HG02642 (cell line): Measurements from ENCODE around the gene DNASE1L1.

Experiments used
- ATAC-seq: cut with Tn5 transposase; IDR thresholded peaks from one replicate; pipeline ENCODE4 v1.9.1; 2021; ENCODE audit warnings: mild to moderate bottlenecking; ENCODE audit not compliant: unreplicated experiment, poor library complexity

Gene DNASE1L1

GRCh38 chrX:154436983-154437752 lies 28.1 kb upstream of the DNASE1L1 start, which contains the start of gene GDI1:
GDI1 (plus strand) TSS chrX:154437154; CDS start chrX:154437255, 101 bp downstream.
- ATAC-seq = peak; percentile 56

DNA sequence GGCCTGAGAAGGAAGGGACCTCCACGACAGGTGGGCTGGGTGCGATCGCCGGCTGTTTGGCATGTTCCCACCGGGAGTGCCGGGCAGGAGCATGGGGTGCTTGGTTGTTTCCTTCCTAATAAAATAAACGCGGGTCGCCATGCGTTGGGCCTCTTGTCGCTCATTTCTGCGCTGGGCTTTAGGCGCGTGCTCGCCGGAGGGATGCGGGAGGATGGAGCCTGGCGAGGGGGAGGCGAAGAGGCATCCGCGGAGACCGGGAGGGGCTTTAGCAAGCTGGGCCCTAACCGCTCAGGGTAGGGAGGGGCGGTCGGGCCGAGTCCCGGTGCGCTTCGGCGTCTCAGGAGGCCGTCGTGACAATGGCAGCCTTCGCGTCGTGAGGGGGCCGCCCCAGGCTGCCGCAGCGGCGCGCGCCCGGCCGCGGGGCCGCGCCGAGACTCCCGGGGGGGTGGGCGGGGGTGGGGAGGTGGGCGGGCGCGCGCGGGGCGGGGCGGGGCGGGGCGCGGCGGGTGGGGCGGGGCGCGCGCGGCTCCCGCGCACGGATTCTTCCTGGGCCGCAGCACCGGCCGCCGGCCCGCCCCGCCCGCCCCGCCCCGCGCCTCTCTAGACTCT lies 27.4 kb upstream of the DNASE1L1 start:
- ATAC-seq = peak; percentile 37

- ATAC-seq = no peak
Observed at GRCh38 chrX:154435171-154435733, 26.2 kb upstream of the DNASE1L1 start.

- no peak for ATAC-seq
Observed at GRCh38 chrX:154434394-154435168, 25.5 kb upstream of the DNASE1L1 start.

DNA sequence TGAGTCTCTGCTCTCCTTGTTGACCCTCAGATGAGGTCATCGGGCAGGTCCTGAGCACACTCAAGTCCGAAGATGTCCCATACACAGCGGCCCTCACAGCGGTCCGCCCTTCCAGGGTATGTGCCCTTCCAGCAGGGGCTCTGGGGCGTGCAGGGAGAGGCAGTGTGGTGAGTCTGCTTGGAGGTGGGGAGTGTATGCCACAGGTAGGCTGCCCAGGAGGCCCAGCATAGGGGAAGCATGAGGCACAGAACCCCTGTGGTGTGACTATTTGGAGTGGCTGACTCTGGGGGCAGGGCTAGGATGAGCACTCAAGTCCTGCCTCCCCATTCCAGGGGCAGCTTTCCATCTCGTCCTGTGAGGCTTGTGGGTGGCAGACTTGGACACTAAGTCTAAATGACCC lies 24.6 kb upstream of the DNASE1L1 start:
- ATAC-seq = no peak

- no peak for ATAC-seq
Observed at GRCh38 chrX:154432210-154432609, 23.2 kb upstream of the DNASE1L1 start.

DNA sequence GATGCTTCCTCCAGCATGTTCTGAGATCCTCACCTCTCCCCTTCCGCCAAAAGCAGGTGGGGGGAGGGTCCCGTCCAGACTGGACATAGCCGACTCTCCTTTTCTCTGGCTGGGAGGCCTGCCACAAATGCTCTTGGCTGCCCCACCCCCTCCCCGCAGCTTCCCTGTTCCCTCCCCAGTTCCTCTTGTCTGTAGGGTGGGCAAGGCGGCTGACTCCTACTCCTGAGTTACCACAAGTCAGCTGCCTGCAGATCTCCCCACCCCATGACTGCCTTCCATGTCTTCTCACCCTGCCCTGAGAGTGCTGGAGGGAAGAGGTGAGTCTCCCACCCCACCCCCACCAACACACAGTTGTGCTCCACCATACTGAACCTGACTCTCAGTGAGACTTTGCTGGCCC lies 22.3 kb upstream of the DNASE1L1 start:
- ATAC-seq = no peak

- ATAC-seq = no peak
Observed at GRCh38 chrX:154430916-154431315, 21.9 kb upstream of the DNASE1L1 start.

GRCh38 chrX:154430479-154430878 lies 21.4 kb upstream of the DNASE1L1 start:
- no peak for ATAC-seq

- ATAC-seq = no peak
Observed at GRCh38 chrX:154429711-154430110, 20.7 kb upstream of the DNASE1L1 start.

DNA sequence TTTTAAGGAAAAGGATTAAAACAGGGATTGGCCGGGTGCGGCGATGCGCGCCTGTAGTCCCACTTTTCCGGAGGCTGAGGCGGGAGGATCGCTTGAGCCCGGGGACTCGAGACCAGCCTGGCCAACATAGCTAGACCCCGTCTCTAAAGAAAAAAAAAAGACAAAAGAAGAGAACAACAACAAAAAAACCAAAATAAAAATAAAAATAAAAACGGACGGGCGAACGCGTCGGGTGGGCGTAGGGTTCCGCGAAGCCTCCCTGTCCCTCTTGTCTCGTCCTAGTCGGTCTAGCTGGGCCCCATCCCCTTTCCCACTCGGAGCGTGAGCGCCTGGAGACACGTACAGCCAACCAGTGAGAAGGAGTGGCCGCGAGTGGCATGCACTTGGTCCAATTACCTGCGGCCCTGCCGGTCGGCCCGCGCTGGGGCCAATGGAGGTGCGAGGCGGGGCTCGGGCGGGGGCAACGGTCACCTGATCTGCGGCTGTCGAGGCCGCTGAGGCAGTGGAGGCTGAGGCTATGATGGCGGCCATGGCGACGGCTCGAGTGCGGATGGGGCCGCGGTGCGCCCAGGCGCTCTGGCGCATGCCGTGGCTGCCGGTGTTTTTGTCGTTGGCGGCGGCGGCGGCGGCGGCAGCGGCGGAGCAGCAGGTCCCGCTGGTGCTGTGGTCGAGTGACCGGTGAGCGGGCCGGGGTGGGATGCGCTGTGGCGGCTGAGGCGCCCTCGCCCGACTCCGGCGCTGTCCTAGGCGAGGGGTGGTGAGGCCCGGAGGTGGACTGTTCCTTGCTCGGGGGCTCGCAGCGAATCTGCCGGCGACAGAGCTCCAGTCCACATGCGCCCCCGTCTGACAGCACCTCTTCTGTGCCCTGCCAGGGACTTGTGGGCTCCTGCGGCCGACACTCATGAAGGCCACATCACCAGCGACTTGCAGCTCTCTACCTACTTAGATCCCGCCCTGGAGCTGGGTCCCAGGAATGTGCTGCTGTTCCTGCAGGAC lies 19.4 kb upstream of the DNASE1L1 start, which contains the start of gene ATP6AP1:
TSS of gene ATP6AP1 (plus strand) at position 502 of the 996 bp plus-strand sequence. CDS start at position 518, 16 bp downstream.
- peak; percentile 98 for ATAC-seq

DNA sequence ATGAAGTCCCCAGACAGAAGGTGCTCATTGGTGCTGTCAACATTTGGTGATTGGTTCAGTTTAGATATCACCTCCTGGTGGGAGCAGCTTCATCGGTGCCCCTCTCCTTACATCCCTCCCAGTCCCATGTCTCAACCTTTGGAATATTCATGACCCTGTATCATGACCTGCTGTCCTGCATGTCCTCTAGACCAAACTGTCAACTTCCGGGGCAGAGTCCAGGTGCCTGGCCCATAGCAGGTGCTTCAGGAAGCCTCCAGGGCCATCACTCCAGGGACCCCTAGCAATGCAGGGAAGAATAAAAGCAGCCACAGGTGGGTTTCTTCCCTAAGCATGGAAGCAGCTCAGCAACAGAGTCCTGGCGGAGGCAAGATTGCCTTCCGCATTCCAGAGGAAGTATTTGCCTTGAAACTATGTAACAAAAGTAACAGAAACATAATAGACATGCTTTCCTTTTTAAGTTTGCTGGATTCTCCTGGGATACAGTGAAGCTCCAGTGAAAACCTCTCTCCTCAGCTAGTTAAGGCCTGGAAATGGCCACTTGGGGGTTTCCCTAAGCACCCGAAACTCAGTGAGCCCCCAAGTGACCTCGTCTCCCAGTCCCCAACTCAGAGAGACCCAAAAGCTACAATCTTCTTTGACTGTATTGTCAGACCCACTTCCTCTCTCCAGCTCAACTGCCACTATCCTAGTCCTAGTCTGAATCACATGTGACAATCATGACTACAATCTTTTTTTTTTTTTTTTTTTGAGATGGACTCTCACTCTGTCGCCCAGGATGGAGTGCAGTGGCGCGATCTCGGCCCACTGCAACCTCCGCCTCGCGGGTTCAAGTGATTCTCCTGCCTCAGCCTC lies 18.1 kb upstream of the DNASE1L1 start:
- no peak for ATAC-seq

GRCh38 chrX:154420402-154420756 lies 11.3 kb upstream of the DNASE1L1 start:
- ATAC-seq = no peak

- no peak for ATAC-seq
Observed at GRCh38 chrX:154419688-154420401, 10.8 kb upstream of the DNASE1L1 start.

DNA sequence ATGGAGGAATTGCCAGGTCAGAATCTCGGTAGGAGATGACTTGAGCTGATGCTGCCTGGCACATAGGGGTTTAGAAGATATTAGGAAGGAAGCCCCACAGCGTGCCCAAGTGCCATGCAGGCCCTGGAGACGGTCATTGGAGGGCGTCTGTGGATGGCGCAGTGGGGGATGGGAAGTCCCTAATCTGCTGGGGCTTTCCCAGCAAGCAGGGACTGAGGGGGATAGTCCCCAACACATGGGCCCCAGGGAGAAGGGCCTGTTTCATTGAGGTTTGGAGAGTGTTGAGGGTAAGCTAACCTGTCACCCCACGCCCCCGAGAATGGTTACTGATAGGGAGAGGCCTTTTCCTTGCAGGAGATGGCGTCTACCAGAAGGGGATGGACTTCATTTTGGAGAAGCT lies 10.1 kb upstream of the DNASE1L1 start:
- ATAC-seq = no peak

- ATAC-seq = no peak
Observed at GRCh38 chrX:154417157-154417556, 8.1 kb upstream of the DNASE1L1 start.

DNA sequence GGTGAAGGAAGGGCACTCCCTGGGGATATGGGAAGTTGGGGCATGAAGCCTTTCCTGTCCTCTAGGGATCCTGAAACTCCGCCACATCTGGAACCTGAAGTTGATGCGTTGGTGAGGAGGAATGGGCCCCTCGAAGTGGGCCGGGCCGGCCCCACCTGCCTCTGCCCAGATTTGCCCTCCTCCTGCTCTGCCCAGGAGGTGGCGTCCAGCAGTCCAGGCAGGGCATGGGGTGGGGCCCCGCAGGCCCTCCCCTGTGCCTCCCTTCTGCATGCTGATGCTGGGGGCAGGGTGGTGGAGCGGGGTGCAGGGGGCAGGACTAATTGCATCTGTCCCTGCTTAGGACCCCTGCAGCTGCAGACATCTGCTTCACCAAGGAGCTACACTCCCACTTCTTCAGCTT lies 4.1 kb upstream of the DNASE1L1 start:
- no peak for ATAC-seq

DNA sequence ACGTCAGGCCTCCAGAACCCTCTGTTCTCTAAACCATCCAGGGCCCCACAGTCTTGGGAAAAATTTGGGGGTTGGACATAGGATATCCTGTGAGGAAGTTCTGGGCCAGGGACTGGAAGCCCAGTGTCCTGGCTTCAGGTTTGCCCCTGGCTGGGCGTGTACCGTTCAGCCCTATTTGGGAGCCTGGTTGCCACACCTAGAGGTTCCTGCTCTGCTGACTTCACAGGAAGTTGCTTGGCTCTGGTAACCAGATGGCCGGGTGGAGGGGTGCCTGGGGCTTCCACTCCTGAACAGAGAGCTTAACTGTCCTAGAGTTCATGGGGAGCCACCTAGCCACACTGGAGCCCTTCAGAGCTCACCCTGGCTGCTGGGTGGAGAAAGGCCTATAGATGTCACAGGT lies 3.4 kb upstream of the DNASE1L1 start:
- ATAC-seq = no peak
